WI38 (cell line): ENCODE results near the gene FYCO1.

Experiments
- H3K4me3 ChIP-seq: 2 replicates; pipeline ENCODE4 v1.5.1; 2011; ENCODE audit warnings: low read depth, mild to moderate bottlenecking, control low read depth, low read length
- CTCF ChIP-seq: IDR thresholded peaks from 2 replicates; pipeline ENCODE4 v1.5.1; 2012; ENCODE audit warnings: low read depth, mild to moderate bottlenecking, control low read depth, low read length

Gene FYCO1

GRCh38 chr3:45987368-45988291 is 8.0 kb downstream of the FYCO1 start:
- no peak for TF ChIP-seq CTCF
- H3K4me3 ChIP-seq: no peak overlapping the region

GRCh38 chr3:45986303-45986982 is 9.2 kb downstream of the FYCO1 start:
- H3K4me3 ChIP-seq: no peak overlapping the region
- no peak for TF ChIP-seq CTCF

GRCh38 chr3:45985532-45986302 is 9.9 kb downstream of the FYCO1 start:
- TF ChIP-seq CTCF: no peak
- no peak overlapping the region for H3K4me3 ChIP-seq

- no peak overlapping the region for H3K4me3 ChIP-seq
- no peak for TF ChIP-seq CTCF
These were observed 11.0 kb downstream of the FYCO1 start for GRCh38 chr3:45984331-45985312.

GRCh38 chr3:45983770-45984169 is 11.9 kb downstream of the FYCO1 start:
- no peak overlapping the region for H3K4me3 ChIP-seq
- no peak for TF ChIP-seq CTCF

GRCh38 chr3:45981346-45982074 is 14.1 kb downstream of the FYCO1 start:
- no peak overlapping the region for H3K4me3 ChIP-seq
- no peak for TF ChIP-seq CTCF
